ENCODE results near the gene ZMYND19. TPM values are rescaled to one million over a fixed set of nuclear protein-coding genes. Genes with fewer than 3 reads are reported as not detected.

The ZMYND19 gene
- total RNA-seq, 1 donor from 2014 or later: 11.6 TPM

DNA sequence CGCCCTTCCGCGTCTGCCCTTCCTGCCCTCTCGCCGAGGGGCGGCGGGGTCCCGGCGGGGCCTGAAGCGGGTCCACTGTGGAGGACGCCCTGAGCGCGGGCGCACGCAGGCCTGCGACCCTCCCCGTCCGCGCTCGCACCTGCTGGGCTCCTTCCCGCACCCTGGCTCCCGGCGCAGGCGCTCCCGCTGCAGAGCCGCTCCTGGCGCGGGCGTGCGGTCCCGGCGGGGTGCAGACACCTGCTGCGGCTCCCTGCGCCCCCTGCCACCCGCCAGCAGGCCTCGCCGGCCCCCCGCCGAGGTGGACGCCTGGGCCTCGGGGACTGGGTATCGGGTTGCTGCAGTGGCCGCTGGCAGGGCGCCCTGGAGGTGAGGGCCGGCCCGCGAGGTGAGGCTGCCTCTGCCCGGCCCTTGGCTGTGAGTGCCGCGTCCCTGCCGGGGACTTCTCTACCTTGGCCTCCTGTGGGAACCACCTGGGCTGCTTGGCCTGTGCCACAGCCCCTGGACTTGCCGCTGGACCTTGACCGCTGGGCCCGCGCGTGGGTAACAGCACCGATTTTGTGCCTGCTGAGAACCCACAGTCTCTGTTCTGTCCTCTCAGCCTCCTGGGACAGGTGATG is 15.8 kb upstream of the ZMYND19 start:
- H3K4me3 ChIP-seq: peak overlapping the region; percentile 94
- H3K27ac ChIP-seq (replicated peaks): peak overlapping the region; percentile 95
- H3K4me1 ChIP-seq: peaks cover 46% of the 10 kb centered on the region
- TF ChIP-seq, protein P1, sequence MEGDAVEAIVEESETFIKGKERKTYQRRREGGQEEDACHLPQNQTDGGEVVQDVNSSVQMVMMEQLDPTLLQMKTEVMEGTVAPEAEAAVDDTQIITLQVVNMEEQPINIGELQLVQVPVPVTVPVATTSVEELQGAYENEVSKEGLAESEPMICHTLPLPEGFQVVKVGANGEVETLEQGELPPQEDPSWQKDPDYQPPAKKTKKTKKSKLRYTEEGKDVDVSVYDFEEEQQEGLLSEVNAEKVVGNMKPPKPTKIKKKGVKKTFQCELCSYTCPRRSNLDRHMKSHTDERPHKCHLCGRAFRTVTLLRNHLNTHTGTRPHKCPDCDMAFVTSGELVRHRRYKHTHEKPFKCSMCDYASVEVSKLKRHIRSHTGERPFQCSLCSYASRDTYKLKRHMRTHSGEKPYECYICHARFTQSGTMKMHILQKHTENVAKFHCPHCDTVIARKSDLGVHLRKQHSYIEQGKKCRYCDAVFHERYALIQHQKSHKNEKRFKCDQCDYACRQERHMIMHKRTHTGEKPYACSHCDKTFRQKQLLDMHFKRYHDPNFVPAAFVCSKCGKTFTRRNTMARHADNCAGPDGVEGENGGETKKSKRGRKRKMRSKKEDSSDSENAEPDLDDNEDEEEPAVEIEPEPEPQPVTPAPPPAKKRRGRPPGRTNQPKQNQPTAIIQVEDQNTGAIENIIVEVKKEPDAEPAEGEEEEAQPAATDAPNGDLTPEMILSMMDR (IDR thresholded peaks at IDR 0.05; ENCODE audit: borderline replicate concordance): no peak
- no peaks in the 10 kb centered on the region for H3K27me3 ChIP-seq (ENCODE audit: low read depth)
- intact Hi-C loops (cut with micrococcal nuclease): no loop called here
- no peak for DNase-seq
- H3K9me3 ChIP-seq (replicated peaks): no peaks in the 10 kb centered on the region
- H3K36me3 ChIP-seq: peaks cover 4% of the 10 kb centered on the region

- no peaks in the 10 kb centered on the region for H3K27me3 ChIP-seq (ENCODE audit: low read depth)
- TF ChIP-seq, protein P1 (IDR thresholded peaks at IDR 0.05; ENCODE audit: borderline replicate concordance): no peak
- peak; percentile 92 for DNase-seq
- intact Hi-C loops (cut with micrococcal nuclease): no loop called here
- peaks cover 46% of the 10 kb centered on the region for H3K4me1 ChIP-seq
- H3K36me3 ChIP-seq: peaks cover 4% of the 10 kb centered on the region
- peak within 1 kb of the TSS; percentile 94 for H3K4me3 ChIP-seq
- peak within 1 kb of the TSS; percentile 95 for H3K27ac ChIP-seq (replicated peaks)
- H3K9me3 ChIP-seq (replicated peaks): no peaks in the 10 kb centered on the region
Observed at GRCh38 chr9:137605121-137606004, 15.1 kb upstream of the ZMYND19 start, which contains the start of gene ARRDC1. Gene ARRDC1 (plus strand): TSS chr9:137605686. CDS start chr9:137605718, 32 bp downstream.

DNA sequence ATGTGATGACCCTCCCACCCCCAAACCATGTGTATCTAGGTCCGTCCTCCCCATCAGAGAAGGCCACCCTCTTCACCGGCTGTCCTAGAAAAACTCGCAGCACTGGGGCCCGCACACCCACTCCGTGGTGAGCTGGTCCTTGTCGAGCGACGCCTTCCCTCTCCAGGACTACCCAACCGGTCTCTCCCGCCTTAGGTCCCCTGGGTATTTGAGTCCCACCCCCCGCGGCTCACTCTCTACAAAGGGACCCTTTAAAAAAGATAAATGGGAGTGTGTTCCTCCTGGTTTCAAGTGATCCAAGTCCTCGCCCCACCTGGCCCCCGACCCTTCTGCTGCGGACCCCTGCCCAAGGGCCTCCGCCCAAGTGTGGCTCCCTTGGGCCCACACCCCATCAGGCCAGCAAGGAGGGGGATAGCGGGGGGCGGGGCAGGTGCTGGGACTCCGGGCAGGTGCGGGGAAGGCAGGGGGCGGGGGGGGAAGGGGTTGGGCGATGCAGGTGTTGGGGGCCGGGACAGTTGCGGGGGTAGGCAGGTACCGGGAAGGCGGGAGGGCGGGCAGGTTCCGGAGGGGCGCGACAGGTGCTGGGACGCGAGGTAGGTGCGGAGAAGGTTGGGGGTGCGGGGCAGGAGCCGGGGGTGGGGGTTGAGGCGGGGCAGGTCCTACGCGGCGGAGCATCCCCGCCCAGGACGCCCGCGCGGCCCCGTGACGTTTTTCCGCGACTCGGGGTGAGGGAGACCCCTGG is 14.2 kb upstream of the ZMYND19 start:
- DNase-seq: no peak
- intact Hi-C loops (cut with micrococcal nuclease): no loop called here
- H3K27ac ChIP-seq (replicated peaks): peak overlapping the region; percentile 66
- H3K36me3 ChIP-seq: peaks cover 4% of the 10 kb centered on the region
- TF ChIP-seq, protein P1 (IDR thresholded peaks at IDR 0.05; ENCODE audit: borderline replicate concordance): no peak
- no peaks in the 10 kb centered on the region for H3K9me3 ChIP-seq (replicated peaks)
- H3K4me1 ChIP-seq: peaks cover 46% of the 10 kb centered on the region
- H3K27me3 ChIP-seq (ENCODE audit: low read depth): no peaks in the 10 kb centered on the region
- H3K4me3 ChIP-seq: peak overlapping the region; percentile 94

DNA sequence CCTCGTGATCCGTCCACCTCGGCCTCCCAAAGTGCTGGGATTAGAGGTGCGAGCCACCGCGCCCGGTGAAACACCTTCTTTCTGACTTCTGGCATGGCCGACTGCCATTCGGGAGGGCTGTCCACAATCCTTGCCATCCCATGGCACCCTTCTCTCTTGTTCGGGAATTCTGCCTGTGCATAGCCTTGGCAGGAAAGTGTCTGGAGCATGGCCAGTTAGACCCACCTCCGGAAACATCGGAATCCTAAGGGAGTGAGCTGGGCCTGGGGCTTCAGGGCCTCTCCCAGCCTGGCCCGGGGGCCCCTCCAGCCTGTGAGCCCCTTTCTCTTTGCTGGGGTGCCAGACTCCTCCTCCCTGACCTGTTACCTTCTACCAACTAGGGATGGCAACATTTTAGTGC is 13.6 kb upstream of the ZMYND19 start:
- no peaks in the 10 kb centered on the region for H3K9me3 ChIP-seq (replicated peaks)
- no peak overlapping the region for H3K27ac ChIP-seq (replicated peaks)
- H3K4me3 ChIP-seq: no peak overlapping the region
- H3K4me1 ChIP-seq: peaks cover 46% of the 10 kb centered on the region
- H3K36me3 ChIP-seq: peaks cover 4% of the 10 kb centered on the region
- TF ChIP-seq, protein P1 (IDR thresholded peaks at IDR 0.05; ENCODE audit: borderline replicate concordance): no peak
- DNase-seq: no peak
- intact Hi-C loops (cut with micrococcal nuclease): no loop called here
- no peaks in the 10 kb centered on the region for H3K27me3 ChIP-seq (ENCODE audit: low read depth)

DNA sequence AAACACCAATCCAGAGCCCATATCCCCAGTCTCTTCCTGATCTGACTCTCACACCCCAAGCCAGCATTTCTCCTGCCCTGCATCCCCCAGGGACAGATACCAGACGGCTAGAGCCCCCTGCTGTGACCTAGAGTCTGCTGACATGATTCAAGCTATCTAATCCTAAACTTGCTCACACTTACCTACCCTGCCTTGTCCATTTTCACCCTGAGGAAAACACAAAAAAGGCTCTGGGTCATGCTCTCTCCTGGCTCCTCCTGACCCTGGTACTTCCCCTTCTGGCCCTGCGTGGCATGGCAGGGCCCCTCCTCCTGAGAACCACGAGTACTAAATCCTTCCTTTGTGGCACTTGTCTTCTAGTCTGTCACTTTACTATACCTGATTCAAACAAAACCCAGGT is 12.3 kb upstream of the ZMYND19 start:
- Histone ChIP-seq H3K27me3 (ENCODE audit: low read depth) (no peaks in the 10 kb centered on the region), H3K9me3 (replicated peaks) (no peaks in the 10 kb centered on the region), H3K4me1 (peaks cover 34% of the 10 kb centered on the region), H3K4me3 (no peak overlapping the region), H3K27ac (replicated peaks) (no peak overlapping the region), H3K36me3 (no peaks in the 10 kb centered on the region)
- intact Hi-C loops (cut with micrococcal nuclease): no loop called here
- TF ChIP-seq, protein P1 (IDR thresholded peaks at IDR 0.05; ENCODE audit: borderline replicate concordance): no peak
- no peak for DNase-seq

Data from left ventricle myocardium inferior (tissue), 1 donor.